ENCODE measurements around the gene USP25.

- no peak for TF ChIP-seq CEBPB (IDR thresholded peaks at IDR 0.05)
- TF ChIP-seq ZBTB7A (IDR thresholded peaks at IDR 0.05; ENCODE audit: low read depth), result no peak
- no peak for TF ChIP-seq TCF12 (IDR thresholded peaks at IDR 0.05; ENCODE audit: low read depth)
- no peak for TF ChIP-seq NFIC (IDR thresholded peaks at IDR 0.05)
- no peak for TF ChIP-seq FOXM1 (IDR thresholded peaks at IDR 0.05; ENCODE audit: borderline replicate concordance, low read depth)
- TF ChIP-seq, protein P1, sequence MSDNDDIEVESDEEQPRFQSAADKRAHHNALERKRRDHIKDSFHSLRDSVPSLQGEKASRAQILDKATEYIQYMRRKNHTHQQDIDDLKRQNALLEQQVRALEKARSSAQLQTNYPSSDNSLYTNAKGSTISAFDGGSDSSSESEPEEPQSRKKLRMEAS (IDR thresholded peaks at IDR 0.05), result no peak
- no peak for TF ChIP-seq TAF1 (IDR thresholded peaks at IDR 0.05; ENCODE audit: low read depth)
Measured at GRCh38 chr21:15713412-15713811, 16.4 kb upstream of the USP25 start.

Measured in Ishikawa (cell line).